PC-9 (cell line): ENCODE measurements around the gene TBC1D24. TPM values are rescaled to one million over a fixed set of nuclear protein-coding genes. Genes with fewer than 3 reads are reported as not detected.
"Not testable (repeated sequence)": the region's sequence is repeated elsewhere in the genome, so short reads cannot be mapped to it uniquely, and the experiment has no call there.

Experiments
- BruUV-seq: library from RNA; stranded (reverse); fragments of 400-500 nt; replicated peaks from 2 replicates; lab custom pipeline; 2021; lab: Mats Ljungman, UMichigan
- CTCF ChIA-PET: fragments of 300-600 bp; sonication (Branson Sonifier 250); formaldehyde crosslinking; loops from one replicate; lab custom pipeline; 2022; ENCODE audit warnings: antibody characterized with exemption; lab: Charles Lee
- POLR2A ChIA-PET: fragments of 300-600 bp; sonication (Branson Sonifier 250); formaldehyde crosslinking; loops from one replicate; lab custom pipeline; 2022; ENCODE audit warnings: antibody characterized with exemption; ENCODE audit not compliant: unreplicated experiment; lab: Charles Lee
- DNase-seq, 2 experiments: peaks; one replicate each; pipeline versions ENCODE4 v3.0.0 to v3.0.0-alpha.2; 2015 to 2022; ENCODE audit warnings: mixed read lengths in 1 of 2
- H2AFZ ChIP-seq: fragments of 200-600 bp; sonication (generic); 2 replicates; pipeline ENCODE4 v1.8.1; 2017; ENCODE audit warnings: antibody characterized with exemption
- H3F3A ChIP-seq: fragments of 200-600 bp; sonication (generic); 2 replicates; pipeline ENCODE4 v1.8.1; 2017; ENCODE audit warnings: antibody characterized with exemption, mild to moderate bottlenecking, low read depth; ENCODE audit not compliant: insufficient read depth
- H3K27ac ChIP-seq: fragments of 200-600 bp; sonication (generic); 2 replicates; pipeline ENCODE4 v1.6.1; 2016; ENCODE audit warnings: mixed run types
- H3K27me3 ChIP-seq: fragments of 200-600 bp; sonication (generic); 2 replicates; pipeline ENCODE4 v1.6.1; 2016; ENCODE audit warnings: low read depth, mixed run types; ENCODE audit not compliant: insufficient read depth
- H3K36me3 ChIP-seq: fragments of 200-600 bp; sonication (generic); 2 replicates; pipeline ENCODE4 v1.6.1; 2016; ENCODE audit warnings: low read depth, mixed run types
- H3K4me1 ChIP-seq: fragments of 200-600 bp; sonication (generic); replicated peaks from 2 replicates; pipeline ENCODE4 v1.6.1; 2016; ENCODE audit warnings: mixed run types; ENCODE audit not compliant: insufficient read depth
- H3K4me2 ChIP-seq: fragments of 200-600 bp; sonication (generic); 2 replicates; pipeline ENCODE4 v1.6.1; 2017; ENCODE audit warnings: mixed run types
- H3K4me3 ChIP-seq: fragments of 200-600 bp; sonication (generic); 2 replicates; pipeline ENCODE4 v1.6.1; 2016; ENCODE audit warnings: mixed run types
- H3K79me2 ChIP-seq: fragments of 200-600 bp; sonication (generic); 2 replicates; pipeline ENCODE4 v1.6.1; 2017; ENCODE audit warnings: low read depth, mixed run types
- H3K9me2 ChIP-seq: fragments of 200-600 bp; sonication (generic); 2 replicates; pipeline ENCODE4 v1.8.1; 2017; ENCODE audit warnings: mild to moderate bottlenecking; ENCODE audit not compliant: insufficient read depth
- H3K9me3 ChIP-seq: fragments of 200-600 bp; sonication (generic); 2 replicates; pipeline ENCODE4 v1.8.1; 2016; ENCODE audit warnings: low read depth; ENCODE audit not compliant: insufficient read depth
- H4K20me1 ChIP-seq: fragments of 200-600 bp; sonication (generic); 2 replicates; pipeline ENCODE4 v1.8.1; 2017; ENCODE audit not compliant: insufficient read depth
- EZH2 ChIP-seq: fragments of 200-600 bp; sonication (generic); IDR thresholded peaks from 2 replicates; pipeline ENCODE4 v1.8.0; 2017; ENCODE audit warnings: antibody characterized with exemption, low read depth
- intact Hi-C: fragments of 100-400 bp; cut with micrococcal nuclease; formaldehyde crosslinking; loops from one replicate; pipeline ENCODE4 v1.10.0; 2022; ENCODE audit not compliant: unreplicated experiment
- total RNA-seq: library from RNA; stranded (reverse); gene quantifications from 2 replicates; pipeline ENCODE4 v1.2.3, GENCODE V29; 2021
- TF ChIP-seq, protein P1 (sequence below): fragments of 200-600 bp; sonication (generic); conservative IDR thresholded peaks from 2 replicates; pipeline ENCODE4 v1.6.1; 2017; ENCODE audit warnings: mixed run types, antibody characterized with exemption, mild to moderate bottlenecking, moderate library complexity

Gene TBC1D24
- total RNA-seq, 1 experiment from 2014 or later = 30.0 TPM

DNA sequence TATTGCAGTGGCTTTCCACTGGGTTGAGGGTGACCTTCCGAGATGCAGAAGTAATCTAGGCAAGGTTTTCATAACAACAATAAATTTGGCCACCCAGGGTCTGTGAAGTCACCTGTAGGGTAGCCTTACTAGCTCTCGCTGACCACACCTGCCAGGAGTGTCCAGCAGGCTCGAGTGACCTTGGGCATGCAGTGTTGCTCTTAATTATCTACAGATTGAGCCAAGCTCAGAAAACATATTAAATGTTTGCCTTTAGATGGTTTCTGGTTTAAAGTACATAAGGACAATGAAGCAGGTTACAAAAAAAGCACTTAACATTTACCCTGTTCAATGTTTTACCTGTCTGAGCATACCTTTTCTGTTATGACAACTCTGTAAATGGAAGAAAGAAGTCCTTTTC is 1.8 kb downstream of the TBC1D24 start:
- H3K4me2 ChIP-seq = no peak overlapping the region
- H3F3A ChIP-seq = peaks cover 17% of the 10 kb centered on the region; the same call in 1 of the 2 replicates
- no peaks in the 10 kb centered on the region for H3K36me3 ChIP-seq
- BruUV-seq = no TSS peak
- H3K4me1 ChIP-seq = peaks cover 13% of the 10 kb centered on the region; the same call in 1 of the 2 replicates
- H2AFZ ChIP-seq = no peak overlapping the region
- no peak for DNase-seq
- CTCF ChIA-PET = no interaction called here
- intact Hi-C loops = no loop called here
- peaks cover 13% of the 10 kb centered on the region; the same call in 1 of the 2 replicates for H4K20me1 ChIP-seq
- H3K27me3 ChIP-seq = no peaks in the 10 kb centered on the region
- peaks cover 13% of the 10 kb centered on the region for H3K79me2 ChIP-seq
- POLR2A ChIA-PET = no interaction called here
- H3K27ac ChIP-seq = no peak overlapping the region
- no peaks in the 10 kb centered on the region for H3K9me3 ChIP-seq
- TF ChIP-seq, protein P1, sequence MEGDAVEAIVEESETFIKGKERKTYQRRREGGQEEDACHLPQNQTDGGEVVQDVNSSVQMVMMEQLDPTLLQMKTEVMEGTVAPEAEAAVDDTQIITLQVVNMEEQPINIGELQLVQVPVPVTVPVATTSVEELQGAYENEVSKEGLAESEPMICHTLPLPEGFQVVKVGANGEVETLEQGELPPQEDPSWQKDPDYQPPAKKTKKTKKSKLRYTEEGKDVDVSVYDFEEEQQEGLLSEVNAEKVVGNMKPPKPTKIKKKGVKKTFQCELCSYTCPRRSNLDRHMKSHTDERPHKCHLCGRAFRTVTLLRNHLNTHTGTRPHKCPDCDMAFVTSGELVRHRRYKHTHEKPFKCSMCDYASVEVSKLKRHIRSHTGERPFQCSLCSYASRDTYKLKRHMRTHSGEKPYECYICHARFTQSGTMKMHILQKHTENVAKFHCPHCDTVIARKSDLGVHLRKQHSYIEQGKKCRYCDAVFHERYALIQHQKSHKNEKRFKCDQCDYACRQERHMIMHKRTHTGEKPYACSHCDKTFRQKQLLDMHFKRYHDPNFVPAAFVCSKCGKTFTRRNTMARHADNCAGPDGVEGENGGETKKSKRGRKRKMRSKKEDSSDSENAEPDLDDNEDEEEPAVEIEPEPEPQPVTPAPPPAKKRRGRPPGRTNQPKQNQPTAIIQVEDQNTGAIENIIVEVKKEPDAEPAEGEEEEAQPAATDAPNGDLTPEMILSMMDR = no peak
- no peak for TF ChIP-seq EZH2
- no peak overlapping the region for H3K4me3 ChIP-seq
- H3K9me2 ChIP-seq = no peaks in the 10 kb centered on the region

GRCh38 chr16:2477327-2477726 is 2.4 kb downstream of the TBC1D24 start:
- H3F3A ChIP-seq = peaks cover 17% of the 10 kb centered on the region; the same call in 1 of the 2 replicates
- peaks cover 13% of the 10 kb centered on the region for H3K79me2 ChIP-seq
- CTCF ChIA-PET = no interaction called here
- H3K4me2 ChIP-seq = no peak overlapping the region
- intact Hi-C loops = no loop called here
- H3K4me3 ChIP-seq = no peak overlapping the region
- no peaks in the 10 kb centered on the region for H3K27me3 ChIP-seq
- peaks cover 13% of the 10 kb centered on the region; the same call in 1 of the 2 replicates for H4K20me1 ChIP-seq
- no peaks in the 10 kb centered on the region for H3K9me2 ChIP-seq
- no peak for TF ChIP-seq EZH2
- TF ChIP-seq, protein P1 = no peak
- no peak overlapping the region for H2AFZ ChIP-seq
- no peak overlapping the region for H3K27ac ChIP-seq
- POLR2A ChIA-PET = no interaction called here
- no peak for DNase-seq
- peaks cover 13% of the 10 kb centered on the region; the same call in 1 of the 2 replicates for H3K4me1 ChIP-seq
- H3K36me3 ChIP-seq = no peaks in the 10 kb centered on the region
- no peaks in the 10 kb centered on the region for H3K9me3 ChIP-seq
- BruUV-seq = no TSS peak

DNA sequence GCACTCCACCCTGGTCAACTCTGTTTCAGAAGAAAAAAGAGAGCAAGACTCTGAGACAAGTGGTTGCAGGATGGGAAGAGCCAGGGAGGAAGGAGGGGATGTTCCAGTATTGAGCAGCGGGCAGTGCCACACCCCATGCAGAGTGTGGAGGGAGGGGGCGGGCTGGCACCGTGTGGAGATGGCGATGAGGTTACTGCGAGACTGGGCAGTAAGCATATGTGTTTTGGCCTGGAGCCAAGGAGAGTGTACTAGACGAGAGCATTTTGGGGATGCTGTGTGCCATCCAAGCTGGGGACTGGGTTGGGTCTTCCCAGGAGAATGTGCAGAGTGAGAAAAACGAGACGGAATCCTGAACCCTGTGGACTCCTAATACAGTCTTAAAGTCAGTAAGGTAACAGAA is 3.4 kb downstream of the TBC1D24 start:
- no peak overlapping the region for H3K27ac ChIP-seq
- no peaks in the 10 kb centered on the region for H3K9me2 ChIP-seq
- H3K4me3 ChIP-seq = no peak overlapping the region
- no peaks in the 10 kb centered on the region for H3K36me3 ChIP-seq
- peaks cover 13% of the 10 kb centered on the region for H3K79me2 ChIP-seq
- H3K9me3 ChIP-seq = no peaks in the 10 kb centered on the region
- BruUV-seq = no TSS peak
- POLR2A ChIA-PET = no interaction called here
- no peak overlapping the region for H3K4me2 ChIP-seq
- peaks cover 13% of the 10 kb centered on the region; the same call in 1 of the 2 replicates for H4K20me1 ChIP-seq
- no peaks in the 10 kb centered on the region for H3K27me3 ChIP-seq
- no peak for TF ChIP-seq EZH2
- TF ChIP-seq, protein P1 = no peak
- peaks cover 9% of the 10 kb centered on the region; the same call in 1 of the 2 replicates for H3K4me1 ChIP-seq
- H3F3A ChIP-seq = peaks cover 11% of the 10 kb centered on the region; the same call in 1 of the 2 replicates
- CTCF ChIA-PET = no interaction called here
- DNase-seq = no peak
- H2AFZ ChIP-seq = no peak overlapping the region
- intact Hi-C loops = no loop called here

GRCh38 chr16:2479996-2480395 is 5.1 kb downstream of the TBC1D24 start:
- BruUV-seq, H3K9me2 ChIP-seq, H3K79me2 ChIP-seq, intact Hi-C loops, DNase-seq, H3K4me3 ChIP-seq, CTCF ChIA-PET, H3K27me3 ChIP-seq, H3K4me1 ChIP-seq, H3K4me2 ChIP-seq, H3K9me3 ChIP-seq, H3K36me3 ChIP-seq, H3K27ac ChIP-seq, H2AFZ ChIP-seq, POLR2A ChIA-PET: not testable (repeated sequence)
- Histone ChIP-seq H4K20me1 (peaks cover 13% of the 10 kb centered on the region; the same call in 1 of the 2 replicates), H3F3A (peaks cover 11% of the 10 kb centered on the region; the same call in 1 of the 2 replicates)
